ENCODE data around the gene JAZF1.

JAZF1 gene

DNA sequence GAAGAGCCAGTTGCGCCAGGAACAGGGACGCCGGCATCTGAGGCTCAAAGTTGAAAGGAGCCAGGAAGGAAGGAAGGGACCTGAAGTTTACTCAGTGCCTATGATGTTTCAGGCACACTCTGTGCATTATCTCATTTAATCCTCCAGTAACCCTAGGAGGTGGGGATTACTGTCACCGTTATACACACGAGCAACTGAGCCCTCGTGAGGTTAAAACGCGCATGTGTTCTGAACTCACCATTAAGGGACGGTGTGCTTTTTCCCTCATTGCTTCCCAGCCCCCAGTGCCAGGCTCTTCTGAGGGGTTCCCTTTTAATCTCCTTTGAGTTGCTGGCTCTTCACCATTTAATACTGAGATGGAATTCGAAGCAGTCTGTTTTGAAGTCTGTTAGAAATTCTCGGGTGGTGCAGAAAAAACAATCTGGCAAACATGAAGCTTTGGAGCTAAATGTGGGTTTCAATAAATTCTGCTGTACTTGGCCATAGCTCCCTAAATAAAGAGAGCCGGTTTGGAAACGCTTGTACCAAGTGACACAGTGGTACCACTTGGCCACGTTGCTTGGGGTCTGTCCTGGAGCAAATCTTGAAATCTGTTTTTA, 338.4 kb downstream of the JAZF1 start:
- Histone ChIP-seq H3K9me3 (replicated peaks; ENCODE audit: insufficient read depth, low read length) (no peaks in the 10 kb centered on the region), H3K4me3 (ENCODE audit: low read length) (no peak overlapping the region), H3F3A (ENCODE audit: insufficient read depth, low read length) (no peaks in the 10 kb centered on the region), H3K4me1 (ENCODE audit: low read length) (no peaks in the 10 kb centered on the region), H3K36me3 (replicated peaks; ENCODE audit: insufficient read depth, low read length) (no peaks in the 10 kb centered on the region), H3K4me2 (ENCODE audit: low read depth, low read length) (no peak overlapping the region), H3K27me3 (replicated peaks; ENCODE audit: insufficient read depth, low read length) (no peaks in the 10 kb centered on the region), H3K79me2 (ENCODE audit: low read length) (no peaks in the 10 kb centered on the region), H4K20me1 (ENCODE audit: insufficient read depth, low read length) (no peaks in the 10 kb centered on the region), H2AFZ (ENCODE audit: low read length) (no peak overlapping the region), H3K9me2 (replicated peaks; ENCODE audit: insufficient read depth, low read length) (no peaks in the 10 kb centered on the region), H3K9ac (ENCODE audit: low read length) (no peak overlapping the region), H3K27ac (ENCODE audit: low read length) (no peak overlapping the region)
- DNase-seq: no peak
- TF ChIP-seq EZH2phosphoT487 (IDR thresholded peaks at IDR 0.05; ENCODE audit: low read length): no peak
- TF ChIP-seq, protein P1, sequence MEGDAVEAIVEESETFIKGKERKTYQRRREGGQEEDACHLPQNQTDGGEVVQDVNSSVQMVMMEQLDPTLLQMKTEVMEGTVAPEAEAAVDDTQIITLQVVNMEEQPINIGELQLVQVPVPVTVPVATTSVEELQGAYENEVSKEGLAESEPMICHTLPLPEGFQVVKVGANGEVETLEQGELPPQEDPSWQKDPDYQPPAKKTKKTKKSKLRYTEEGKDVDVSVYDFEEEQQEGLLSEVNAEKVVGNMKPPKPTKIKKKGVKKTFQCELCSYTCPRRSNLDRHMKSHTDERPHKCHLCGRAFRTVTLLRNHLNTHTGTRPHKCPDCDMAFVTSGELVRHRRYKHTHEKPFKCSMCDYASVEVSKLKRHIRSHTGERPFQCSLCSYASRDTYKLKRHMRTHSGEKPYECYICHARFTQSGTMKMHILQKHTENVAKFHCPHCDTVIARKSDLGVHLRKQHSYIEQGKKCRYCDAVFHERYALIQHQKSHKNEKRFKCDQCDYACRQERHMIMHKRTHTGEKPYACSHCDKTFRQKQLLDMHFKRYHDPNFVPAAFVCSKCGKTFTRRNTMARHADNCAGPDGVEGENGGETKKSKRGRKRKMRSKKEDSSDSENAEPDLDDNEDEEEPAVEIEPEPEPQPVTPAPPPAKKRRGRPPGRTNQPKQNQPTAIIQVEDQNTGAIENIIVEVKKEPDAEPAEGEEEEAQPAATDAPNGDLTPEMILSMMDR (IDR thresholded peaks at IDR 0.05; ENCODE audit: low read length): no peak
- TF ChIP-seq EZH2 (optimal IDR thresholded peaks at IDR 0.05; ENCODE audit: low read depth, low read length): no peak

DNA sequence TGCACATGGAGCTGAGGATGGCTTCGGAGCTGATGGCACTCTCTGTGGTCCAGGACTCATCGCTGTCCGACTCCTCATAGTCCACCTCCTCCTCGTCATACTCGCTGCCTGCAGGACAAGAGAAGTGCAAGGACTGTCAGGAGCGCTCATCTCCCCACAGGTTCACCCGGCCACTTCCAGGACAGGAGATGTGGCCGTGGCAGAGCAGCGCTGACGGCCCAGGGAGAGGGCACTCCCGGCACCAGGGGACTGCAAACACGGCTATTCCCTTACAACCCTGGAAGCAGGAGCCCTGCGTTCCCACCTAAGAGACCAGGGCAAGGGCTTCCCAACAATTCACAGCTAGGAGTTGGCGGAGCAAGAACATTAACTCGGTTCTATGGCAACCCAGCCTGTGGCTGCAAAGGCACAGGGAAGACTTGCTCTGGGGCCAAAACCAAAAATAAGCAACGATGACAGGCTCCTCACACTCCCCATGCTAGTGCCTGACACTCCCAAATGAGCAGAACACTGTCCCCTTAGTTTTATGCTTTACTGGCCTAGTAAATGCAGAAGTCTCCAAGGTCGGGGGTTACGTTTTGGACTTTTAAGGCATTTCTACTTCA, 339.7 kb downstream of the JAZF1 start:
- Histone ChIP-seq H3K4me1 (ENCODE audit: low read length) (no peaks in the 10 kb centered on the region), H3K36me3 (replicated peaks; ENCODE audit: insufficient read depth, low read length) (no peaks in the 10 kb centered on the region), H4K20me1 (ENCODE audit: insufficient read depth, low read length) (no peaks in the 10 kb centered on the region), H3K9ac (ENCODE audit: low read length) (no peak overlapping the region), H3K27me3 (replicated peaks; ENCODE audit: insufficient read depth, low read length) (no peaks in the 10 kb centered on the region), H3K4me3 (ENCODE audit: low read length) (no peak overlapping the region), H3K9me3 (replicated peaks; ENCODE audit: insufficient read depth, low read length) (no peaks in the 10 kb centered on the region), H3K9me2 (replicated peaks; ENCODE audit: insufficient read depth, low read length) (no peaks in the 10 kb centered on the region), H3K79me2 (ENCODE audit: low read length) (no peaks in the 10 kb centered on the region), H3K27ac (ENCODE audit: low read length) (no peak overlapping the region), H3F3A (ENCODE audit: insufficient read depth, low read length) (no peaks in the 10 kb centered on the region), H3K4me2 (ENCODE audit: low read depth, low read length) (no peak overlapping the region), H2AFZ (ENCODE audit: low read length) (no peak overlapping the region)
- no peak for TF ChIP-seq EZH2phosphoT487 (IDR thresholded peaks at IDR 0.05; ENCODE audit: low read length)
- no peak for TF ChIP-seq EZH2 (optimal IDR thresholded peaks at IDR 0.05; ENCODE audit: low read depth, low read length)
- TF ChIP-seq, protein P1 (IDR thresholded peaks at IDR 0.05; ENCODE audit: low read length): no peak
- no peak for DNase-seq

DNA sequence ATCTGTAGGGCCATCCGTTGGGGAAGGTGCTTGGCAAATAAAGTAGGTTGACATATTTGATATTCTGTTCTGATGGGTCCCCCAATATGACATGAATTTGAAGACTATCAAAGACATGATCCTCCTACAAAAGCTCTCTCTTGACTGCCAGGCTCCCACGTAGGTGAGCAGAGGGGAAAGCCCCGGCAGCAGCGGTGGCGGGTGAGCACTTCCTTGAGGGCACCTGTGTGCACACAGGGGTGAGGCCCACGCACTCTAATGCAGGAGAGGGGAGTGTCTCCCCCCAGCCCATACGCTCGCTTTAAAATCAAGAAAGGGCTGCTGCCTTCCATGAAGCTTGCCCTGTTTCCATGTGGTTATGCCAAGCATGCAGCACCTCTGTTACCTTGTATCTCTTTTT, 340.3 kb downstream of the JAZF1 start:
- H2AFZ ChIP-seq (ENCODE audit: low read length): no peak overlapping the region
- no peak for DNase-seq
- H3F3A ChIP-seq (ENCODE audit: insufficient read depth, low read length): no peaks in the 10 kb centered on the region
- no peak overlapping the region for H3K27ac ChIP-seq (ENCODE audit: low read length)
- no peaks in the 10 kb centered on the region for H3K9me3 ChIP-seq (replicated peaks; ENCODE audit: insufficient read depth, low read length)
- H3K4me1 ChIP-seq (ENCODE audit: low read length): no peaks in the 10 kb centered on the region
- H4K20me1 ChIP-seq (ENCODE audit: insufficient read depth, low read length): no peaks in the 10 kb centered on the region
- no peaks in the 10 kb centered on the region for H3K9me2 ChIP-seq (replicated peaks; ENCODE audit: insufficient read depth, low read length)
- no peaks in the 10 kb centered on the region for H3K79me2 ChIP-seq (ENCODE audit: low read length)
- H3K27me3 ChIP-seq (replicated peaks; ENCODE audit: insufficient read depth, low read length): no peaks in the 10 kb centered on the region
- no peak overlapping the region for H3K4me3 ChIP-seq (ENCODE audit: low read length)
- no peak overlapping the region for H3K9ac ChIP-seq (ENCODE audit: low read length)
- H3K36me3 ChIP-seq (replicated peaks; ENCODE audit: insufficient read depth, low read length): no peaks in the 10 kb centered on the region
- TF ChIP-seq EZH2phosphoT487 (IDR thresholded peaks at IDR 0.05; ENCODE audit: low read length) (no peak), EZH2 (optimal IDR thresholded peaks at IDR 0.05; ENCODE audit: low read depth, low read length) (no peak)
- TF ChIP-seq, protein P1 (IDR thresholded peaks at IDR 0.05; ENCODE audit: low read length): no peak
- H3K4me2 ChIP-seq (ENCODE audit: low read depth, low read length): no peak overlapping the region

All from MM.1S (cell line).